ENCODE data around the gene NRSN2. TPM values are rescaled to one million over a fixed set of nuclear protein-coding genes. Genes with fewer than 3 reads are reported as not detected.
"Not testable (repeated sequence)": the region's sequence is repeated elsewhere in the genome, so short reads cannot be mapped to it uniquely, and the experiment has no call there.

NRSN2 gene
- total RNA-seq, 1 donor from 2014 or later = 9.7 TPM

- no peak for DNase-seq (ENCODE audit: low read depth in 2 of 2)
These were observed 6.3 kb downstream of the NRSN2 start for GRCh38 chr20:353166-353565.

GRCh38 chr20:354298-354977, 7.5 kb downstream of the NRSN2 start:
- peak; percentile 76 to 84 for DNase-seq (ENCODE audit: low read depth in 2 of 2)

- DNase-seq (ENCODE audit: low read depth in 2 of 2) = not testable (repeated sequence)
These were observed 9.2 kb downstream of the NRSN2 start for GRCh38 chr20:356154-356553.

- DNase-seq (ENCODE audit: low read depth in 2 of 2) = no peak
These were observed 9.8 kb downstream of the NRSN2 start for GRCh38 chr20:356745-357144.

GRCh38 chr20:358891-359555, 12.1 kb downstream of the NRSN2 start:
- no peak for DNase-seq (ENCODE audit: low read depth in 2 of 2)

GRCh38 chr20:361561-361960, 14.7 kb downstream of the NRSN2 start:
- DNase-seq (ENCODE audit: low read depth in 2 of 2) = no peak

GRCh38 chr20:362271-363254, 15.7 kb downstream of the NRSN2 start:
- peak; percentile 92 to 99 for DNase-seq (ENCODE audit: low read depth in 2 of 2)

- peak in 1 of 2 donors; percentile 53 for DNase-seq (ENCODE audit: low read depth in 2 of 2)
These were observed 16.6 kb downstream of the NRSN2 start for GRCh38 chr20:363319-364078.

GRCh38 chr20:364905-365794, 18.2 kb downstream of the NRSN2 start:
- peak in 1 of 2 donors; percentile 25 for DNase-seq (ENCODE audit: low read depth in 2 of 2)

GRCh38 chr20:366041-366718, 19.3 kb downstream of the NRSN2 start:
- no peak for DNase-seq (ENCODE audit: low read depth in 2 of 2)

GRCh38 chr20:366719-367485, 20.0 kb downstream of the NRSN2 start:
- no peak for DNase-seq (ENCODE audit: low read depth in 2 of 2)

- DNase-seq (ENCODE audit: low read depth in 2 of 2) = no peak
These were observed 20.6 kb downstream of the NRSN2 start for GRCh38 chr20:367486-367887.

- no peak for DNase-seq (ENCODE audit: low read depth in 2 of 2)
These were observed 22.0 kb downstream of the NRSN2 start for GRCh38 chr20:368915-369314.

GRCh38 chr20:370151-370600, 23.3 kb downstream of the NRSN2 start:
- no peak for DNase-seq (ENCODE audit: low read depth in 2 of 2)

GRCh38 chr20:370977-371754, 24.3 kb downstream of the NRSN2 start:
- DNase-seq (ENCODE audit: low read depth in 2 of 2) = no peak

GRCh38 chr20:371755-372542, 25.0 kb downstream of the NRSN2 start:
- peak; percentile 76 to 94 for DNase-seq (ENCODE audit: low read depth in 2 of 2)

- peak; percentile 42 to 43 for DNase-seq (ENCODE audit: low read depth in 2 of 2)
These were observed 25.7 kb downstream of the NRSN2 start for GRCh38 chr20:372543-373082.
